SK-N-SH (cell line): ENCODE results near the gene METTL17. TPM values are rescaled to one million over a fixed set of nuclear protein-coding genes. Genes with fewer than 3 reads are reported as not detected.

ENCODE experiments used
- CTCF ChIA-PET: fragments of 300-600, 350-600 bp; formaldehyde crosslinking; extraction: SDS; loops from one replicate; lab custom pipeline; 2021; lab: Yijun Ruan, JAX
- POLR2A ChIA-PET: fragments of 350-600 bp; sonication (Branson Sonifier 250); formaldehyde crosslinking; extraction: SDS; loops from one replicate; lab custom pipeline; 2020; ENCODE audit warnings: antibody characterized with exemption, inconsistent platforms; lab: Yijun Ruan, JAX
- DNase-seq: peaks from one replicate; pipeline ENCODE4 v3.0.0; 2012
- H2AFZ ChIP-seq: fragments of 200-600 bp; sonication (generic); 2 replicates; pipeline ENCODE4 v1.8.1; 2016; ENCODE audit warnings: antibody characterized with exemption, mild to moderate bottlenecking, low read depth
- H3F3A ChIP-seq: fragments of 200-600 bp; sonication (generic); replicated peaks from 2 replicates; pipeline ENCODE3; 2016; ENCODE audit warnings: antibody characterized with exemption, mild to moderate bottlenecking; ENCODE audit not compliant: insufficient read depth
- H3K27ac ChIP-seq, 2 experiments: fragments of 200-500 bp in 1 of 2; fragments of 200-600 bp in 1 of 2; sonication (Bioruptor generic) in 1 of 2; sonication (generic), shearing (Covaris generic) in 1 of 2; 2 replicates each; pipeline versions ENCODE4 v1.5.1 to v1.6.1; 2014 to 2016; ENCODE audit warnings: low read depth in 2 of 2, inconsistent platforms in 1 of 2, low read length in 1 of 2, mild to moderate bottlenecking in 1 of 2, mixed read lengths in 1 of 2
- H3K27me3 ChIP-seq: fragments of 200-600 bp; sonication (generic), shearing (Covaris generic); 2 replicates; pipeline ENCODE4 v1.6.1; 2016; ENCODE audit warnings: mixed run types; ENCODE audit not compliant: insufficient read depth
- H3K36me3 ChIP-seq, 2 experiments: fragments of 200-500 bp in 1 of 2; fragments of 200-600 bp in 1 of 2; sonication (Bioruptor generic) in 1 of 2; sonication (generic) in 1 of 2; replicated peaks in 1 of 2; 2 replicates each; pipeline versions ENCODE3 to v1.5.1; 2014 to 2016; ENCODE audit warnings: low read length in 1 of 2, mild to moderate bottlenecking in 1 of 2; ENCODE audit not compliant: insufficient read depth in 2 of 2, control insufficient read depth in 1 of 2
- H3K4me1 ChIP-seq, 2 experiments: fragments of 200-500 bp in 1 of 2; fragments of 200-600 bp in 1 of 2; sonication (Bioruptor generic) in 1 of 2; sonication (generic), shearing (Covaris generic) in 1 of 2; 2 replicates each; pipeline versions ENCODE4 v1.5.1 to v1.6.1; 2014 to 2016; ENCODE audit warnings: low read depth in 1 of 2, low read length in 1 of 2, mixed run types in 1 of 2; ENCODE audit not compliant: insufficient read depth in 2 of 2, control insufficient read depth in 1 of 2
- H3K4me2 ChIP-seq: fragments of 200-600 bp; sonication (generic), shearing (Covaris generic); 2 replicates; pipeline ENCODE4 v1.6.1; 2017; ENCODE audit warnings: mixed run types
- H3K4me3 ChIP-seq, 2 experiments: fragments of 200-500 bp in 1 of 2; fragments of 200-600 bp in 1 of 2; sonication (Bioruptor generic) in 1 of 2; sonication (generic), shearing (Covaris generic) in 1 of 2; 2 replicates each; pipeline versions ENCODE4 v1.5.1 to v1.8.1; 2014 to 2016; ENCODE audit warnings: low read depth in 2 of 2, inconsistent platforms in 1 of 2, low read length in 1 of 2, mild to moderate bottlenecking in 1 of 2, mixed read lengths in 1 of 2, moderate library complexity in 1 of 2
- H3K79me2 ChIP-seq: fragments of 200-600 bp; sonication (generic); 2 replicates; pipeline ENCODE4 v1.8.1; 2017; ENCODE audit warnings: mild to moderate bottlenecking; ENCODE audit not compliant: insufficient read depth
- H3K9ac ChIP-seq: fragments of 200-600 bp; sonication (generic); 2 replicates; pipeline ENCODE4 v1.6.1; 2017; ENCODE audit warnings: mixed run types
- H3K9me2 ChIP-seq: fragments of 200-600 bp; sonication (generic); 2 replicates; pipeline ENCODE4 v1.6.1; 2017; ENCODE audit warnings: mixed run types
- H3K9me3 ChIP-seq: fragments of 200-600 bp; sonication (generic); 2 replicates; pipeline ENCODE4 v1.6.1; 2017; ENCODE audit warnings: mixed run types, mild to moderate bottlenecking, moderate library complexity
- H4K20me1 ChIP-seq: fragments of 200-600 bp; sonication (generic); 2 replicates; pipeline ENCODE4 v1.6.1; 2017; ENCODE audit warnings: mild to moderate bottlenecking, mixed run types; ENCODE audit not compliant: insufficient read depth
- FOSL2 ChIP-seq: IDR thresholded peaks from 2 replicates; pipeline ENCODE4 v1.4.0; 2012; ENCODE audit warnings: low read depth, mild to moderate bottlenecking, moderate library complexity, borderline replicate concordance
- FOXJ3 ChIP-seq: sonication (generic); formaldehyde crosslinking; IDR thresholded peaks from 2 replicates; pipeline ENCODE4 v1.5.1; 2020; ENCODE audit warnings: mild to moderate bottlenecking, missing genetic modification reagents
- GABPA ChIP-seq: IDR thresholded peaks from 2 replicates; pipeline ENCODE4 v1.4.0; 2012; ENCODE audit warnings: low read depth, mild to moderate bottlenecking
- POLR2AphosphoS5 ChIP-seq: IDR thresholded peaks from 2 replicates; pipeline ENCODE4 v1.6.1; 2012; ENCODE audit warnings: low read depth, low read length
- RAD21 ChIP-seq: IDR thresholded peaks from 2 replicates; pipeline ENCODE4 v1.6.1; 2012; ENCODE audit warnings: mild to moderate bottlenecking, low read length
- RCOR1 ChIP-seq: fragments of 150-350 bp; IDR thresholded peaks from 2 replicates; pipeline ENCODE4 v1.6.1; 2017; ENCODE audit warnings: antibody characterized with exemption, low read length
- SIN3A ChIP-seq: IDR thresholded peaks from 2 replicates; pipeline ENCODE4 v1.6.1; 2012; ENCODE audit warnings: low read depth, mild to moderate bottlenecking, low read length, moderate library complexity, borderline replicate concordance
- YY1 ChIP-seq: IDR thresholded peaks from 2 replicates; pipeline ENCODE4 v1.4.0; 2012; ENCODE audit warnings: low read depth, mild to moderate bottlenecking
- WGBS: methylation state at CpG from one replicate; pipeline ENCODE4 v1.1.6; 2017; ENCODE audit warnings: low lambda C conversion rate; 5-methylcytosine and 5-hydroxymethylcytosine counted together
- polyA plus RNA-seq, 3 experiments: library from polyadenylated mRNA; depleted of rRNA; stranded (reverse); fragments of >200 nt; gene quantifications; 2 replicates each; pipeline ENCODE4 v1.2.3, GENCODE V29; 2012
- TF ChIP-seq, protein P1 (sequence below): IDR thresholded peaks from 2 replicates; pipeline ENCODE4 v1.4.0; 2012; ENCODE audit warnings: low read depth, borderline replicate concordance
- TF ChIP-seq, protein P2 (sequence below): fragments of 200-600 bp; sonication (generic); IDR thresholded peaks from 2 replicates; pipeline ENCODE4 v1.6.1; 2017; ENCODE audit warnings: antibody characterized with exemption, mild to moderate bottlenecking, moderate library complexity
- TF ChIP-seq, protein P3 (sequence below): IDR thresholded peaks from 2 replicates; pipeline ENCODE4 v1.4.0; 2012; ENCODE audit warnings: low read depth, borderline replicate concordance

The METTL17 gene
- polyA plus RNA-seq, 1 of the 3 experiments (the other 2 are of a cell fraction) = 104 TPM

DNA sequence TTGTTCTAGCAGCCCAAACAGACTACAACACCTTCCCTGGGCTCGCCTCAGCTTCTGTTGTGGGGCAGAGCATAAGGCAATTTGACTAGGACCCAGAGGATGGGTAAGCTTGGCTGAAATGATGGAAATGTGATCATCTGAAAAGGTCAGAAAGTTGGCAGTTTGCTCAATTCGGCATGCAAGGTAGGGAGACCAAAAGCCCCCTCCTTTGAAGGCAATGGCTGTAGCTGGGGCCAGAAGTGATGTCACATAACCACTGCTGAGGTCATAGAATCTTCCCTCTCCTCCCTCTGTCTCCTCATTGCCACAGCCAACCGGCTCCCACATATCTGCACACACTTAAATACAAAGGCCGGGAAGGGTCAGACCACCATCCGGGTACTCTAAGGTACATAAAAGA is 40.1 kb downstream of the METTL17 start, which contains the start of gene TPPP2 (continued):
- TF ChIP-seq, protein P1, sequence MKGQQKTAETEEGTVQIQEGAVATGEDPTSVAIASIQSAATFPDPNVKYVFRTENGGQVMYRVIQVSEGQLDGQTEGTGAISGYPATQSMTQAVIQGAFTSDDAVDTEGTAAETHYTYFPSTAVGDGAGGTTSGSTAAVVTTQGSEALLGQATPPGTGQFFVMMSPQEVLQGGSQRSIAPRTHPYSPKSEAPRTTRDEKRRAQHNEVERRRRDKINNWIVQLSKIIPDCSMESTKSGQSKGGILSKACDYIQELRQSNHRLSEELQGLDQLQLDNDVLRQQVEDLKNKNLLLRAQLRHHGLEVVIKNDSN = no peak
- no peak for TF ChIP-seq SIN3A
- TF ChIP-seq RAD21 = no peak
- TF ChIP-seq, protein P2, sequence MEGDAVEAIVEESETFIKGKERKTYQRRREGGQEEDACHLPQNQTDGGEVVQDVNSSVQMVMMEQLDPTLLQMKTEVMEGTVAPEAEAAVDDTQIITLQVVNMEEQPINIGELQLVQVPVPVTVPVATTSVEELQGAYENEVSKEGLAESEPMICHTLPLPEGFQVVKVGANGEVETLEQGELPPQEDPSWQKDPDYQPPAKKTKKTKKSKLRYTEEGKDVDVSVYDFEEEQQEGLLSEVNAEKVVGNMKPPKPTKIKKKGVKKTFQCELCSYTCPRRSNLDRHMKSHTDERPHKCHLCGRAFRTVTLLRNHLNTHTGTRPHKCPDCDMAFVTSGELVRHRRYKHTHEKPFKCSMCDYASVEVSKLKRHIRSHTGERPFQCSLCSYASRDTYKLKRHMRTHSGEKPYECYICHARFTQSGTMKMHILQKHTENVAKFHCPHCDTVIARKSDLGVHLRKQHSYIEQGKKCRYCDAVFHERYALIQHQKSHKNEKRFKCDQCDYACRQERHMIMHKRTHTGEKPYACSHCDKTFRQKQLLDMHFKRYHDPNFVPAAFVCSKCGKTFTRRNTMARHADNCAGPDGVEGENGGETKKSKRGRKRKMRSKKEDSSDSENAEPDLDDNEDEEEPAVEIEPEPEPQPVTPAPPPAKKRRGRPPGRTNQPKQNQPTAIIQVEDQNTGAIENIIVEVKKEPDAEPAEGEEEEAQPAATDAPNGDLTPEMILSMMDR = no peak
- no peak for TF ChIP-seq FOXJ3
- TF ChIP-seq FOSL2 = no peak
- no peak for TF ChIP-seq YY1
- no peak for TF ChIP-seq RCOR1
- TF ChIP-seq, all 33 proteins: peak for 0

DNA sequence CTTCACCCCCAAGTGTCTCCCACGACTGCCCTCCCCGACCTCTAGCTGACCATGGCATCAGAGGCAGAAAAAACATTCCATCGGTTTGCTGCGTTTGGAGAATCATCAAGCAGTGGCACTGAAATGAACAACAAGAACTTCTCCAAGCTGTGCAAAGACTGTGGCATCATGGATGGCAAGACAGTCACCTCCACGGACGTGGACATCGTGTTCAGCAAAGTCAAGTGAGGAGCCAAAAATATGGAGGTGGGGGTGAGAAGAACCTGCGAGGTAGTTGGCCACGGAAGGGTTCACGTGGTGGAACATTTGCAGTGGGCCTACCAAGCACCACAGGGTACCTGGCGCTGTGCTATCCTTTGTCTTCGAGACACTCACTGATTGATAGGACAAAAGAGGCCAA is 40.8 kb downstream of the METTL17 start:
- DNase-seq = no peak
- Histone ChIP-seq H3K4me3 (no peak overlapping the region), H3K9ac (no peak overlapping the region), H3K4me1 (peaks cover 0 to 3% of the 10 kb centered on the region in 2 experiments; a peak in 1 of 4 replicates), H3K79me2 (no peaks in the 10 kb centered on the region), H3K9me3 (no peaks in the 10 kb centered on the region), H3K36me3 (no peaks in the 10 kb centered on the region), H3K9me2 (no peaks in the 10 kb centered on the region), H2AFZ (no peak overlapping the region), H4K20me1 (no peaks in the 10 kb centered on the region), H3F3A (no peaks in the 10 kb centered on the region), H3K27ac (no peak overlapping the region), H3K4me2 (no peak overlapping the region), H3K27me3 (peaks cover 42% of the 10 kb centered on the region; the same call in 1 of the 2 replicates)
- WGBS = 60% methylated on average over 12 of the region's 12 CpGs
- TF ChIP-seq RCOR1 = no peak
- no peak for TF ChIP-seq POLR2AphosphoS5
- TF ChIP-seq, protein P3, sequence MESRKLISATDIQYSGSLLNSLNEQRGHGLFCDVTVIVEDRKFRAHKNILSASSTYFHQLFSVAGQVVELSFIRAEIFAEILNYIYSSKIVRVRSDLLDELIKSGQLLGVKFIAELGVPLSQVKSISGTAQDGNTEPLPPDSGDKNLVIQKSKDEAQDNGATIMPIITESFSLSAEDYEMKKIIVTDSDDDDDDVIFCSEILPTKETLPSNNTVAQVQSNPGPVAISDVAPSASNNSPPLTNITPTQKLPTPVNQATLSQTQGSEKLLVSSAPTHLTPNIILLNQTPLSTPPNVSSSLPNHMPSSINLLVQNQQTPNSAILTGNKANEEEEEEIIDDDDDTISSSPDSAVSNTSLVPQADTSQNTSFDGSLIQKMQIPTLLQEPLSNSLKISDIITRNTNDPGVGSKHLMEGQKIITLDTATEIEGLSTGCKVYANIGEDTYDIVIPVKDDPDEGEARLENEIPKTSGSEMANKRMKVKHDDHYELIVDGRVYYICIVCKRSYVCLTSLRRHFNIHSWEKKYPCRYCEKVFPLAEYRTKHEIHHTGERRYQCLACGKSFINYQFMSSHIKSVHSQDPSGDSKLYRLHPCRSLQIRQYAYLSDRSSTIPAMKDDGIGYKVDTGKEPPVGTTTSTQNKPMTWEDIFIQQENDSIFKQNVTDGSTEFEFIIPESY = no peak
- TF ChIP-seq FOXJ3 = no peak
- no peak for TF ChIP-seq GABPA
- ChIA-PET POLR2A (no interaction called here), CTCF (interaction anchor here (0.9 to 7.5 kb wide), 6 partner anchors 9 to 73 kb away, joined by 3 to 73 read pairs (median 10); no protein-coding TSS in a partner anchor)
